Activated naive CD8-positive, alpha-beta T cell (primary cell): ENCODE data around the gene DISC1.
"Not testable (repeated sequence)": the region's sequence is repeated elsewhere in the genome, so short reads cannot be mapped to it uniquely, and the experiment has no call there.

Source experiments
- H3K27ac Mint-ChIP-seq: one replicate; pipeline ENCODE4 v1.8.0; 2021; ENCODE audit warnings: mixed read lengths
- H3K27me3 Mint-ChIP-seq: one replicate; pipeline ENCODE4 v1.8.0; 2021; ENCODE audit warnings: mixed read lengths
- H3K36me3 Mint-ChIP-seq: one replicate; pipeline ENCODE4 v1.8.0; 2021; ENCODE audit warnings: mixed read lengths
- H3K4me1 Mint-ChIP-seq: one replicate; pipeline ENCODE4 v1.8.0; 2021; ENCODE audit warnings: low read depth, mixed read lengths
- H3K4me3 Mint-ChIP-seq: one replicate; pipeline ENCODE4 v1.8.0; 2021; ENCODE audit warnings: mild to moderate bottlenecking, mixed read lengths
- H3K9me3 Mint-ChIP-seq: one replicate; pipeline ENCODE4 v1.8.0; 2021; ENCODE audit warnings: low read depth, mixed read lengths

DISC1 gene

GRCh38 chr1:231964241-231964640 lies 337.7 kb downstream of the DISC1 start:
- Mint-ChIP-seq H3K27ac (no peak overlapping the region), H3K36me3 (peaks cover 40% of the 10 kb centered on the region), H3K27me3 (no peaks in the 10 kb centered on the region), H3K4me3 (no peak overlapping the region), H3K4me1 (no peaks in the 10 kb centered on the region), H3K9me3 (no peaks in the 10 kb centered on the region)

GRCh38 chr1:231964961-231965360 lies 338.4 kb downstream of the DISC1 start:
- Mint-ChIP-seq H3K9me3 (no peaks in the 10 kb centered on the region), H3K27me3 (no peaks in the 10 kb centered on the region), H3K4me3 (no peak overlapping the region), H3K4me1 (no peaks in the 10 kb centered on the region), H3K27ac (no peak overlapping the region), H3K36me3 (peaks cover 36% of the 10 kb centered on the region)

- Mint-ChIP-seq H3K4me1 (no peaks in the 10 kb centered on the region), H3K27me3 (no peaks in the 10 kb centered on the region), H3K36me3 (peaks cover 38% of the 10 kb centered on the region), H3K27ac (no peak overlapping the region), H3K4me3 (no peak overlapping the region), H3K9me3 (no peaks in the 10 kb centered on the region)
Observed at GRCh38 chr1:231965615-231966014, 339.0 kb downstream of the DISC1 start.

GRCh38 chr1:231966983-231967382 lies 340.4 kb downstream of the DISC1 start:
- Mint-ChIP-seq H3K36me3 (peaks cover 36% of the 10 kb centered on the region), H3K4me3 (no peak overlapping the region), H3K4me1 (peaks cover 3% of the 10 kb centered on the region), H3K27me3 (no peaks in the 10 kb centered on the region), H3K9me3 (peaks cover 4% of the 10 kb centered on the region), H3K27ac (no peak overlapping the region)

GRCh38 chr1:231969076-231969475 lies 342.5 kb downstream of the DISC1 start:
- peaks cover 36% of the 10 kb centered on the region for H3K36me3 Mint-ChIP-seq
- H3K27ac Mint-ChIP-seq: no peak overlapping the region
- H3K4me3 Mint-ChIP-seq: no peak overlapping the region
- H3K27me3 Mint-ChIP-seq: no peaks in the 10 kb centered on the region
- peaks cover 4% of the 10 kb centered on the region for H3K9me3 Mint-ChIP-seq
- H3K4me1 Mint-ChIP-seq: peaks cover 7% of the 10 kb centered on the region

GRCh38 chr1:231969761-231970160 lies 343.2 kb downstream of the DISC1 start:
- H3K36me3 Mint-ChIP-seq: peaks cover 31% of the 10 kb centered on the region
- H3K9me3 Mint-ChIP-seq, H3K27ac Mint-ChIP-seq, H3K4me1 Mint-ChIP-seq, H3K4me3 Mint-ChIP-seq, H3K27me3 Mint-ChIP-seq: not testable (repeated sequence)

GRCh38 chr1:231970684-231971083 lies 344.1 kb downstream of the DISC1 start:
- Mint-ChIP-seq H3K27ac (no peak overlapping the region), H3K4me3 (no peak overlapping the region), H3K9me3 (peaks cover 8% of the 10 kb centered on the region)

GRCh38 chr1:231971397-231972110 lies 345.0 kb downstream of the DISC1 start:
- Mint-ChIP-seq H3K36me3 (peaks cover 27% of the 10 kb centered on the region), H3K4me1 (peaks cover 7% of the 10 kb centered on the region), H3K27me3 (no peaks in the 10 kb centered on the region), H3K4me3 (no peak overlapping the region), H3K27ac (no peak overlapping the region), H3K9me3 (peaks cover 8% of the 10 kb centered on the region)

More at GRCh38 chr1:231970684-231971083, 344.1 kb downstream of the DISC1 start:
- no peaks in the 10 kb centered on the region for H3K27me3 Mint-ChIP-seq
- peaks cover 28% of the 10 kb centered on the region for H3K36me3 Mint-ChIP-seq
- peaks cover 7% of the 10 kb centered on the region for H3K4me1 Mint-ChIP-seq

GRCh38 chr1:231972111-231972445 lies 345.5 kb downstream of the DISC1 start:
- no peaks in the 10 kb centered on the region for H3K27me3 Mint-ChIP-seq
- peaks cover 8% of the 10 kb centered on the region for H3K9me3 Mint-ChIP-seq

GRCh38 chr1:231973830-231974229 lies 347.2 kb downstream of the DISC1 start:
- peaks cover 8% of the 10 kb centered on the region for H3K9me3 Mint-ChIP-seq
- H3K36me3 Mint-ChIP-seq: peaks cover 32% of the 10 kb centered on the region
- peaks cover 7% of the 10 kb centered on the region for H3K4me1 Mint-ChIP-seq
- no peaks in the 10 kb centered on the region for H3K27me3 Mint-ChIP-seq
- no peak overlapping the region for H3K4me3 Mint-ChIP-seq
- H3K27ac Mint-ChIP-seq: no peak overlapping the region

More at GRCh38 chr1:231972111-231972445, 345.5 kb downstream of the DISC1 start:
- peaks cover 28% of the 10 kb centered on the region for H3K36me3 Mint-ChIP-seq
- H3K27ac Mint-ChIP-seq: no peak overlapping the region
- H3K4me1 Mint-ChIP-seq: peaks cover 7% of the 10 kb centered on the region
- H3K4me3 Mint-ChIP-seq: no peak overlapping the region

- H3K9me3 Mint-ChIP-seq: peaks cover 8% of the 10 kb centered on the region
- H3K4me1 Mint-ChIP-seq: peaks cover 9% of the 10 kb centered on the region
- H3K36me3 Mint-ChIP-seq: peaks cover 23% of the 10 kb centered on the region
- H3K4me3 Mint-ChIP-seq: no peak overlapping the region
- no peak overlapping the region for H3K27ac Mint-ChIP-seq
- no peaks in the 10 kb centered on the region for H3K27me3 Mint-ChIP-seq
Observed at GRCh38 chr1:231976231-231976630, 349.6 kb downstream of the DISC1 start.

GRCh38 chr1:231981675-231982074 lies 355.1 kb downstream of the DISC1 start:
- Mint-ChIP-seq H3K4me3 (no peak overlapping the region), H3K4me1 (peaks cover 12% of the 10 kb centered on the region), H3K27ac (no peak overlapping the region), H3K36me3 (peaks cover 12% of the 10 kb centered on the region), H3K9me3 (no peaks in the 10 kb centered on the region), H3K27me3 (no peaks in the 10 kb centered on the region)

- Mint-ChIP-seq H3K4me1 (peaks cover 12% of the 10 kb centered on the region), H3K36me3 (peaks cover 4% of the 10 kb centered on the region), H3K27ac (no peak overlapping the region), H3K27me3 (no peaks in the 10 kb centered on the region), H3K9me3 (no peaks in the 10 kb centered on the region), H3K4me3 (no peak overlapping the region)
Observed at GRCh38 chr1:231982871-231983587, 356.4 kb downstream of the DISC1 start.

- Mint-ChIP-seq H3K27me3 (no peaks in the 10 kb centered on the region), H3K9me3 (no peaks in the 10 kb centered on the region), H3K4me3 (no peak overlapping the region), H3K36me3 (peaks cover 3% of the 10 kb centered on the region), H3K4me1 (peaks cover 12% of the 10 kb centered on the region), H3K27ac (no peak overlapping the region)
Observed at GRCh38 chr1:231983588-231984193, 357.1 kb downstream of the DISC1 start.

GRCh38 chr1:231985296-231986023 lies 358.9 kb downstream of the DISC1 start:
- Mint-ChIP-seq H3K27me3 (no peaks in the 10 kb centered on the region), H3K4me1 (peaks cover 12% of the 10 kb centered on the region), H3K27ac (no peak overlapping the region), H3K4me3 (no peak overlapping the region), H3K9me3 (no peaks in the 10 kb centered on the region), H3K36me3 (peaks cover 6% of the 10 kb centered on the region)
